GM19351 (cell line): ENCODE measurements around the gene PRKN.

Experiments
- ATAC-seq: cut with Tn5 transposase; IDR thresholded peaks from one replicate; pipeline ENCODE4 v1.9.1; 2021; ENCODE audit warnings: mild to moderate bottlenecking, moderate library complexity; ENCODE audit not compliant: unreplicated experiment

PRKN gene

DNA sequence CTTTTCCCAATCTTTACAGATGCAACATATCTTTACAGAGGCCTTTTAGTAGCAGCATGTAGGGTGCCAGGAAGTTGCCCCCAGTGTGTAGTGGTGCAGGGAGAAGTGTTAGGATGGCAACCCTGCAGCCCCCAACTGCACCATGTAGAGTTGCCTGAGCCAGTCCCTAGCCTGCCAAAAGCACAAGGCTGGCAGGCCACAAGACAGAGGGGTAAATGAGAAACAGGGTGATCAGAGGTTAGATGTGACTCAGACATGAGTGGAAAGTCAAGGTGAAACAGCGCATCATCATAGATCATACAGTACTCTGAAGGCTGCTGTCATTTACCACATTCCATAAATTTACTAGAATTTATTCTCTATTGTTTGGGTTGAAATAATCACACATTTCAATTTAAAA is 467.5 kb downstream of the PRKN start:
- ATAC-seq, result no peak

DNA sequence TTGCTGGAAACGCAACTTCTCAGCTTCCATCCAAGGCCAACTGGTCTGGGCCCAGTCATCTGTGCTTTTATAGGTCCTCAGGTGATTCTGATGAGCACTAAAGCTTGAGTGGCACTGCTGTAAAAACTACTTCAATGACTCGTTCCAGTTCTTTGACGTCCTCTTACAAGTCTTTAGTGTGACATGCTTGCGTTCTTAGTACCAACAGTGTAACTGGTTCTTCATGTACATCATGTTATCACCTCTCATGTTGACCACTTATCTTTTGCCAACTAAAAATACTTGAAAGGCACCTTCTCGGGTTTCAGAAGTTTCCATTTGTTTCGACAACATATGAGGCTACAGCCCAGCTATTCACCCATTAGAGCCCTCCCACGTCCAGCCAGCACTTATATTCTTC is 468.9 kb downstream of the PRKN start:
- ATAC-seq, result no peak

DNA sequence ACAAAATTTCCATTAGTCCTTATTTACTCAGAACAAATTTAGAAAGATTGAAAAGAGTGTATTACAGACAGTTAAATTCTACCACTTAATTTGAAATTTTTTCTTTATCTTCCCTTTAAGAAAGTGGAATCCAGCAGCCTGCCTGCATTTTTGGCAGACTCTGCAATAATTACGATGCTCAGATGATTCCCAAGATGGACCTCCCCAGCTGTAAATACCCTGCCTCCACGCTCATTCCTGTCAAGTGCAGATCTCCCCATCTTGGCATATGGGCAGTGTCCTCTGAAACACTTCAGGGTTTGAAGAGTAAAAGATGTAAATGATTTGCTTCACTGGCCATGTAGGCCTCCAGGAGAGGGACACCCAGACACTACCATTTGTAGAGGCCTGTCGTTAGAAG is 471.2 kb downstream of the PRKN start:
- ATAC-seq, result no peak

GRCh38 chr6:162251257-162251656 is 476.3 kb downstream of the PRKN start:
- no peak for ATAC-seq

DNA sequence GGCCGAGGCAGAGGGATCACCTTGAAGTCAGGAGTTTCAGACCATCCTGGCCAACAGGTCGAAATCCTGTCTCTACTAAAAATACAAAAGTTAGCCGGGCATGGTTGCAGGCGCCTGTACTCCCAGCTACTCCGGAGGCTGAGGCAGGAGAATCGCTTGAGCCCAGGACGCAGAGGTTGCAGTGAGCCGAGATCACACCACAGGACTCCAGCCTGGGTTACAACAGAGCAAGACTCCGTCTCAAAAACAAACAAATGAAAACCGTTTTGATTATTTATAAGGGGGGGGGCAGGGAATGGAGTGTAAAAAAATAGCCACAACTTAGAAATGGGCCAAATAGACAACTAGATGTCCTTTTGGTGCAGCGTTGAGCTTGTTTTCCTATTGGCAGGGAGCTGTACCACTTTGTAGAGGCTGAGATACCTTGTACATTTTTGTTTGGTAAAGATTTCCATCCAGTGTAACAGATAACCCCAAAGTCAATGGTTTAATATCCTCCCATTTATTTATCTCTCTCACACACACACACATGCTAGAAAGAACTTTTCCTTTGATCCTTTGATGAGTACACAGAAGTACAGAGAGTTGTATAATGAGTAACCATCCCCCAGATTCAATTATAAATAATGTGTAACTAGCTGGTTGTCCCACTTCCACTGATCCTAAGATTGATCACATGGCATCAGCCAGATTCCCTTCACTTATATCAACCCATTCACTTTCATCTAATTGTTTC is 477.5 kb downstream of the PRKN start:
- ATAC-seq, result no peak

GRCh38 chr6:162245830-162246420 is 481.6 kb downstream of the PRKN start:
- no peak for ATAC-seq

DNA sequence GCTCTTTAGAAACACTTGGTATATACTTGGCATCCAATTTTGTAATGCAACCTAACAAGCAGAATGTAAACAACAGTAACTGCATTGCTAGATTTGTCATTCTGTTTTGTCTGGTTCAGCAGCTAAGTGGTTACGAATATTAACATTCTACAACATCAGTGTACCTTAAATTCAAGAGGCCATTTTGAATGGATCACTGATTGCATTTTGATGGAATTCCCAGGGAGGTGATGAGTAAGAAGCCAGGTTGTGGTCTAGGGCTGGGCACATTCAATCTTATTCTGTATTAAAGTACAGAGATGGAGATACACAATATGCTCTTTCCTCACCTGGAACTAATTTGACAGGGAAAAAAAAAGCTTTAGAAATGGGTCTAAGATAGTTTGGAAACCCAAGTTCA is 483.5 kb downstream of the PRKN start:
- no peak for ATAC-seq

- ATAC-seq, result no peak
Observed at GRCh38 chr6:162242915-162243314, 484.7 kb downstream of the PRKN start.

DNA sequence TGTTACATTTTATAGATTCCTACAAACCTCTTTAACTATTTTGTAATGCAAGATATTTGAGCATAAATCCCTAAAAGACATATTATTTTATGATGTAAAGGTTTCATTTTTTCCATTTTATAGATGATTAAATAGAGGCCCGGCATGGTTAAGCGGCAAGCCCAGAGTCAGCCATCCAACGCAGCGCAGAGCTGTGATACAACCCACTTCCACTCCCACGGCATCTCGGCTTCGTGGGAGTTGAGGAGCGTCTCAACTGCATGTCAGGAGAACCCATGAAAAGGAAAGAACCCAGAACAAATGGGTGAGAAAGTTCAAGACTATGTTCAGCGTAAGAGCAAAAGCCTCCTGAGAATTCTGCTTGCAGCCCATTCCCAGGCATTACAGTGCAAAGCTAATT is 488.2 kb downstream of the PRKN start:
- no peak for ATAC-seq

GRCh38 chr6:162238675-162239074 is 488.9 kb downstream of the PRKN start:
- no peak for ATAC-seq

GRCh38 chr6:162237331-162237730 is 490.2 kb downstream of the PRKN start:
- ATAC-seq, result no peak

DNA sequence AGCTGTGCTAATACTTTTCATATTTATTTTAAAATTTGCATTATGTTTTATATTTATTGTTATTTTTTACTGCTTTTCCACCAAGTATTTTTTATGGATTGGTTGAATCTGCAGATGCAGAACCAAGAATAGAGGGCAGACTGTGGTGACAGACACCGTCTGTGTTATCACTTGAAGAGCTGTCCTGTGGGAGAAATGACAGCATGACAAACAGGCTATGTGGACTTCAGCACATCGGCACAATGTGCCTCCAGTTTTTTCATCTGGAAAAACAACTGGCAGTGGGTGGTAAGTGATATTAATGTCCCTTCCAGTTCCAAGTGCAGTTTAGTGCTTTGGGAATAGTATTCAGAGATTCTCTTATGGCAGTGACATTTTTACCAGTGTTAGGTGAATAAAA is 492.9 kb downstream of the PRKN start:
- no peak for ATAC-seq

DNA sequence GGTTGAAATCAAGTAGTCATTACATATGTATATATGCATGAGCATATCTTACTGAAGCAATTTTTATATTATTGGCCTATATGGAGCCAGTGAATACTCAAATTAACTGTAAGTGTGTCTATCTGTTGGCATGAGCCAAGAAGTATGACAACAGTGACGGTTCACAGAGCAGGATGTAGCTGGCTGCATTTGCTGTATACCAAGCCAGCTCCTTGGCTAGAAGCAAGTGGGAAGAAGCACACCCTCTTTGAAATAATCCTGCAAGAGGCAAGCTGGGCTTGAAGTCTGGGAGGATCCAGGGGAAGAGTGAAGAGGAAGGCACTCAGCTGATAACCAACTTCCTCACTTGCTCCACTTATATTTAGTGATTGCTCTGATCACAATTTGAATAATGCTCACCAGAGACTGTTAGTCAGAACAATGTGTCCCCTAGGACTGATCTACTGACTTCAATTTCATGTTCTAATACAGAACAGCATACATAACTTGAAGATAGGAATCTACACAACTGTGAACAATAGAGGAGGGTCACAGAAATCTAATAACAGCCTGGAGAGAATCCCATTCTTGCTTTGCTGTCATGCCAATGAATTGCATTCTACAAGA is 497.3 kb downstream of the PRKN start:
- no peak for ATAC-seq

- ATAC-seq, result no peak
Observed at GRCh38 chr6:162229093-162229492, 498.5 kb downstream of the PRKN start.

DNA sequence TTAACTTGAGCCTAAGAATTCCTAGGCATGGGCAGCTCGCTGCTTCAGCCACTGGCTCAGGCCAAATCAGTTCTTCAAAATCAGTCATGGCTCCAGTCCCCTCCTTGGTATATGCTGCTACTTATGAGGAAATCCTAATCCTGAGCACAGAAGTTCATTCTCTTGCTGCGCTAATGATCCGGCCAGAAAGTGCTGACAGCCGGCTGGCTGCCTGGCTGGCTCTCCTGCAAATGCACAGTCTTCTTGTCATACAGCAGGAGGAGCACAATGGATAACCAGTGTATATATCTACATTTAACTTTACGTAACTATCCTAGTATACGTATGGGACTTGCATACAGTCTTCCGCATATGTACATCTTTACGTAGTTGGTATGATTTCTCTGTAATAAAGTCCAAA is 500.8 kb downstream of the PRKN start:
- no peak for ATAC-seq

DNA sequence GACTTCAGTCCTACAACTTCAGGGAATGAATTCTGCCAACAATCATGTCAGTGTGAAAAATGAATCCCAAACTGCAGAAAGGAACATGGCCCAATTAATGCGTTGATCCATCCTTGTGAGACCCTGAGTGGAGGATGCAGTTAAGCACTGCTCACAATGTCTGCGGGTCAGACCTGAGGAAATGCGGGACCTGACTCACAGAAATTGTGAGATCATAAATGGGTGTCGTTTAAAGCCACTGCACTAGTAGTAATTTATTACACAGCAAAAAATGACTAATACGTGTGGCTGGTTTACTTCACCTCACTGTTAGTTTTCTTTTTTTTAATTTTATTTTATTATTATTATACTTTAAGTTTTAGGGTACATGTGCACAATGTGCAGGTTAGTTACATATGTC is 505.0 kb downstream of the PRKN start:
- no peak for ATAC-seq

- no peak for ATAC-seq
Observed at GRCh38 chr6:162220876-162221275, 506.7 kb downstream of the PRKN start.

- no peak for ATAC-seq
Observed at GRCh38 chr6:162219266-162219665, 508.3 kb downstream of the PRKN start.

DNA sequence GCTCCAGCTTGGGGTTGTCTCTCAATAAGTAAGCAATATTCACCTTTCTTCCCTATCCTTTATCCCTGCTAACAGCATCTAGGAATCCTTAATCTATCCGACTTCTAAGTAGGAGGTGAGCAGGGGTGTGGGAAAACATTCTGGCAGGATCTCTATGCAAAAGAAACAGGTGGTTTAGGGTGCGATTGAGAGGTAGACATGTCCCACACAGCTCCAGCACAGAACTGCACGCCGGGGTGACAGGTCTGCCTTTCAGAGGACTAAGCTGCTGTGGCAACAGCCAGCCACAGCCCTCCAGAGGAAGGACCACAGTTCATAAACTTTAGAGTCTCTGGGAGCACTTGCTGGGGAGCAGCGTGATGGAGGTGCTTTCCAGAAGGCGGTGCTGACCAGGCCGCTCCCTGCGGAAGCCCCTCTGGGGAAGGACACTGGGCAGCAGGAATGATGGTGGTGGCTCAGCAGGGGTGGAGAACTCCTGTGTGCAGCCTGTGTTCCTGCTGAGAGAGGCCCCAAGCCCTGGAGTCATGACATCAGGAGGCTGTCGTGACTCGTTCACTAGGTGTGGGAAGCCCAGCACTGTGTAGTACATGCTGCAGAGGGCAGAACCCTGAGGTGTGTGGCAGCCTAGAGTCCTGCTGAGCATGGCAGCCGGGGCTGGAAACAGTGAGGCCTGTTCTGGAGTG is 509.6 kb downstream of the PRKN start:
- no peak for ATAC-seq

DNA sequence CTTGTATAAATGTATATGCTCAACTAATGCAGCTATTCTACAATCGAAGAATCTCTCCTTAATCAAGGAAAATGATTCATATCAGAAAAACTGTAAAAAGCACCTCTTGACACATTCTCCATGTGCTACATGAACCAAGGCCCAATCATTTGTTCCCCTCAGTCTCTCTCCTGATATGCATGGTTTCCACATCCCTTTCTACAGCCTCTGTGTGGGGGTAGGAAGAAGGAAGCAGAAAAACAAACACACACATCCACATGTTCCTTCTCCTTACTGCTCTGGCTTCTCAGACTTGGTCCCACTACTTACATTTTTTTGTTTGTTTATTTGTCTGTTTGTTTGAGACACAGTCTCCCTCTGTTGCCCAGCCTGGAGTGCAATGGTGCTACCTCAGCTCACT is 510.5 kb downstream of the PRKN start:
- no peak for ATAC-seq

- ATAC-seq, result no peak
Observed at GRCh38 chr6:162211777-162212176, 515.8 kb downstream of the PRKN start.

DNA sequence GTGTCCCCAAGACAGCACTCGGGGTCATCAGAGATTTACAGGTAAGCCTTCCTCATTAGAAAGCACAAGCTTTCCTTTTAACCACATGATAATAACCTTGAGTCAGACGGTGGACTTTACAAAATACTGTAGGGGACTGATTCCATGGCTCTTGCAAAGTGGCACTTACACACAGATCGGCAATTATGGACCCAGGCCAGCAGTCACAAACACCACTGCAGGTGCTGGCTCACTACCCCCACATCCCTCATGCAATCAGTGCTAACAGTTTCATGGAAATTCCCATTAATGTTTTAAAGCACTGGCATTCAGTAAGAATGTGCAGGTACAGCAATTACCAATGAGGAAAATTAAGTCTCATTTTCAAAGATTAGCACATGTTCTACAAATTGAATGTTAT is 516.5 kb downstream of the PRKN start:
- ATAC-seq, result no peak
